AG09309 (cell line): ENCODE data around the gene KRTAP4-4.
"Not testable (repeated sequence)": the region's sequence is repeated elsewhere in the genome, so short reads cannot be mapped to it uniquely, and the experiment has no call there.

ENCODE experiments used
- DNase-seq: peaks from one replicate; pipeline ENCODE4 v3.0.0-alpha.2; 2010; ENCODE audit warnings: low read depth
- H3K4me3 ChIP-seq: 2 replicates; pipeline ENCODE4 v1.5.1; 2011; ENCODE audit warnings: mild to moderate bottlenecking, low read depth, low read length, moderate library complexity; ENCODE audit not compliant: control insufficient read depth
- CTCF ChIP-seq: IDR thresholded peaks from 2 replicates; pipeline ENCODE4 v1.5.1; 2011; ENCODE audit warnings: mild to moderate bottlenecking, low read depth, low read length, inconsistent platforms; ENCODE audit not compliant: insufficient read depth, control insufficient read depth; ENCODE audit errors: missing control alignments

The KRTAP4-4 gene

GRCh38 chr17:41149652-41149985 is 10.9 kb downstream of the KRTAP4-4 start, which contains the start of gene KRTAP4-5:
Gene KRTAP4-5 (minus strand): TSS chr17:41149825. CDS start chr17:41149767, 58 bp downstream.
- H3K4me3 ChIP-seq: no peak within 1 kb of the TSS
- TF ChIP-seq CTCF: no peak
- no peak for DNase-seq

- DNase-seq, H3K4me3 ChIP-seq: not testable (repeated sequence)
Measured at GRCh38 chr17:41148971-41149651, 11.4 kb downstream of the KRTAP4-4 start.

- H3K4me3 ChIP-seq: no peak overlapping the region
- TF ChIP-seq CTCF: no peak
- DNase-seq: no peak
Measured at GRCh38 chr17:41147531-41148204, 12.9 kb downstream of the KRTAP4-4 start.

GRCh38 chr17:41145261-41145660 is 15.3 kb downstream of the KRTAP4-4 start:
- no peak overlapping the region for H3K4me3 ChIP-seq
- no peak for DNase-seq
- TF ChIP-seq CTCF: no peak

- TF ChIP-seq CTCF: no peak
- no peak for DNase-seq
- no peak overlapping the region for H3K4me3 ChIP-seq
Measured at GRCh38 chr17:41144846-41145245, 15.7 kb downstream of the KRTAP4-4 start.

- TF ChIP-seq CTCF: no peak
- DNase-seq: no peak
- no peak overlapping the region for H3K4me3 ChIP-seq
Measured at GRCh38 chr17:41141361-41141760, 19.2 kb downstream of the KRTAP4-4 start.

- TF ChIP-seq CTCF: no peak
- peak; percentile 82 for DNase-seq
- no peak within 1 kb of the TSS for H3K4me3 ChIP-seq
Measured at GRCh38 chr17:41140360-41141131, 20.0 kb downstream of the KRTAP4-4 start, which contains the start of gene KRTAP4-6. Gene KRTAP4-6 (minus strand): TSS chr17:41140544. CDS start chr17:41140487, 57 bp downstream.

GRCh38 chr17:41139865-41140264 is 20.7 kb downstream of the KRTAP4-4 start:
- DNase-seq, H3K4me3 ChIP-seq: not testable (repeated sequence)
